K562 (cell line): ENCODE data around the gene PPP1R15B. TPM values are rescaled to one million over a fixed set of nuclear protein-coding genes. Genes with fewer than 3 reads are reported as not detected.
A peak's percentile ranks its signal among the peaks of the same experiment; 100 is the strongest.

Source experiments
- ATAC-seq: fragments of 200-7000 bp; cut with Tn5 transposase; 3 replicates; pipeline ENCODE4 v1.9.1; 2020; ENCODE audit warnings: moderate library complexity
- BruUV-seq: library from RNA; stranded (reverse); fragments of 400-500 nt; replicated peaks from 2 replicates; lab custom pipeline; 2021; lab: Mats Ljungman, UMichigan
- CTCF ChIA-PET: fragments of 300-600 bp; formaldehyde crosslinking; extraction: SDS; loops from one replicate; lab custom pipeline; 2021; ENCODE audit warnings: low intra/inter-chr PET ratio; lab: Yijun Ruan, JAX
- POLR2A ChIA-PET: fragments of 300-600, 350-650 bp; sonication (Branson Sonifier 250); formaldehyde crosslinking; extraction: SDS; loops from one replicate; lab custom pipeline; 2021; ENCODE audit warnings: antibody characterized with exemption, inconsistent platforms; lab: Yijun Ruan, JAX
- DNase-seq, 4 experiments: peaks; one replicate each; pipeline versions ENCODE4 v3.0.0 to v3.0.0-alpha.2; 2011 to 2018; ENCODE audit warnings: low spot score in 3 of 4, mixed read lengths in 3 of 4; ENCODE audit errors: extremely low read depth in 1 of 4
- FAIRE-seq: peaks from 2 replicates; lab custom pipeline; 2011; peaks lifted over from hg19 to GRCh38; lab: Jason Lieb, UNC
- H2AFZ ChIP-seq: 2 replicates; pipeline ENCODE4 v1.6.0; 2011; ENCODE audit warnings: low read depth, low read length, control low read depth, inconsistent platforms
- H3K27ac ChIP-seq: fragments of 200-600 bp; 3 replicates; pipeline ENCODE4 v1.8.0; 2011; ENCODE audit warnings: low read depth, mild to moderate bottlenecking, control low read depth, inconsistent platforms, low read length, moderate library complexity, mixed read lengths; ENCODE audit errors: extremely low read depth
- H3K27me3 ChIP-seq, 2 experiments: fragments of 300-600 bp in 1 of 2; 2 replicates in 1 of 2; 3 replicates in 1 of 2; pipeline versions ENCODE4 v1.6.0 to v1.8.0; 2011; ENCODE audit warnings: inconsistent platforms in 2 of 2, low read length in 2 of 2, mild to moderate bottlenecking in 1 of 2, mixed read lengths in 1 of 2, moderate library complexity in 1 of 2; ENCODE audit not compliant: control insufficient read depth in 2 of 2, insufficient read depth in 2 of 2
- H3K36me3 ChIP-seq: fragments of 300-600 bp; 3 replicates; pipeline ENCODE4 v1.8.0; 2011; ENCODE audit warnings: mild to moderate bottlenecking, low read length, inconsistent platforms; ENCODE audit not compliant: control insufficient read depth, insufficient read depth
- H3K4me1 ChIP-seq, 2 experiments: fragments of 200-600 bp in 1 of 2; replicated peaks in 1 of 2; 2 replicates in 1 of 2; 3 replicates in 1 of 2; pipeline versions ENCODE4 v1.5.1 to v1.8.0; 2011; ENCODE audit warnings: inconsistent platforms in 2 of 2, low read length in 2 of 2, mild to moderate bottlenecking in 1 of 2, mixed read lengths in 1 of 2, moderate library complexity in 1 of 2; ENCODE audit not compliant: control insufficient read depth in 2 of 2, insufficient read depth in 2 of 2
- H3K4me2 ChIP-seq: 2 replicates; pipeline ENCODE4 v1.6.1; 2011; ENCODE audit warnings: low read length, control low read depth, inconsistent platforms, mixed read lengths; ENCODE audit not compliant: insufficient read depth
- H3K4me3 ChIP-seq: fragments of 200-600 bp; sonication (generic), shearing (Covaris generic); 2 replicates; pipeline ENCODE4 v1.5.1; 2016; ENCODE audit warnings: control low read depth, inconsistent platforms
- H3K79me2 ChIP-seq: fragments of 200-600 bp; 3 replicates; pipeline ENCODE4 v1.8.0; 2011; ENCODE audit warnings: low read length, inconsistent platforms; ENCODE audit not compliant: control insufficient read depth, insufficient read depth
- H3K9ac ChIP-seq, 2 experiments: 2 replicates each; pipeline versions ENCODE4 v1.6.0 to v1.6.1; 2011; ENCODE audit warnings: low read depth in 2 of 2, low read length in 2 of 2, control low read depth in 1 of 2, inconsistent platforms in 1 of 2, mild to moderate bottlenecking in 1 of 2, mixed read lengths in 1 of 2; ENCODE audit not compliant: insufficient read depth in 1 of 2
- H3K9me1 ChIP-seq: one replicate; pipeline ENCODE4 v1.6.0; 2011; ENCODE audit warnings: inconsistent platforms, mild to moderate bottlenecking, low read length, moderate library complexity; ENCODE audit not compliant: control insufficient read depth, insufficient read depth
- H3K9me3 ChIP-seq: replicated peaks from 2 replicates; pipeline ENCODE4 v1.5.1; 2011; ENCODE audit warnings: low read depth, low read length, inconsistent platforms; ENCODE audit not compliant: control insufficient read depth, insufficient read depth
- H4K20me1 ChIP-seq: replicated peaks from 2 replicates; pipeline ENCODE4 v1.6.1; 2011; ENCODE audit warnings: low read length, inconsistent platforms, mixed read lengths; ENCODE audit not compliant: control insufficient read depth, insufficient read depth
- ATF7 ChIP-seq: fragments of 450-650 bp; IDR thresholded peaks from 2 replicates; pipeline ENCODE4 v1.7.1; 2014; ENCODE audit warnings: mild to moderate bottlenecking, moderate library complexity
- BHLHE40 ChIP-seq: IDR thresholded peaks from 2 replicates; pipeline ENCODE4 v1.6.1; 2011; ENCODE audit warnings: low read length, improper control_type of control experiment
- CEBPB ChIP-seq: fragments of 450-650 bp; IDR thresholded peaks from 2 replicates; pipeline ENCODE4 v1.6.1; 2016; ENCODE audit warnings: missing genetic modification characterization, missing compliant biosample characterization
- EGR1 ChIP-seq: fragments of 450-650 bp; conservative IDR thresholded peaks from 2 replicates; pipeline ENCODE4 v1.6.1; 2017; ENCODE audit warnings: mild to moderate bottlenecking
- FOSL1 ChIP-seq: fragments of 200-800 bp; sonication (Bioruptor generic); conservative IDR thresholded peaks from 2 replicates; pipeline ENCODE4 v1.6.1; 2016; ENCODE audit warnings: missing genetic modification characterization, missing compliant biosample characterization
- JUND ChIP-seq, 2 experiments: IDR thresholded peaks; 2 replicates in 1 of 2; 3 replicates in 1 of 2; pipeline ENCODE4 v1.6.1; 2011; ENCODE audit warnings: borderline replicate concordance in 2 of 2, low read depth in 2 of 2, low read length in 2 of 2, improper control_type of control experiment in 1 of 2, missing biosample characterization in 1 of 2, missing genetic modification characterization in 1 of 2, missing genetic modification reagents in 1 of 2
- RBM22 ChIP-seq: fragments of 200-400 bp; formaldehyde crosslinking; IDR thresholded peaks from 2 replicates; pipeline ENCODE4 v1.6.1; 2018; ENCODE audit warnings: low read length, low read depth; ENCODE audit not compliant: poor library complexity, severe bottlenecking
- WGBS: fragments of 100-300 bp; shearing (Covaris generic); methylation state at CpG from one replicate; pipeline ENCODE4 v1.1.6; 2016; ENCODE audit warnings: low coverage, mixed read lengths; ENCODE audit not compliant: insufficient coverage; ENCODE audit errors: missing lambda C conversion rate; 5-methylcytosine and 5-hydroxymethylcytosine counted together
- in situ Hi-C: fragments of 300-500 bp; cut with MboI; formaldehyde crosslinking; loops from 4 replicates; pipeline ENCODE4 v1.15.0; 2018; ENCODE audit warnings: inconsistent platforms, mixed read lengths
- intact Hi-C: fragments of 100-400 bp; cut with micrococcal nuclease; formaldehyde crosslinking; loops from 2 replicates; pipeline ENCODE4 v1.14.2; 2022
- polyA plus RNA-seq, 8 experiments: library from polyadenylated mRNA; depleted of rRNA in 4 of 8; stranded (reverse) in 5 of 8; unstranded in 3 of 8; fragments of >200 nt; fragmentation: Nextera tagmentation in 2 of 8; fragmentation: Illumina TruSeq in 1 of 8; extraction: Ambion mirVana in 2 of 8; extraction: Trizol in 1 of 8; gene quantifications; 2 replicates each; pipeline versions ENCODE4 v1.2.1 to v1.2.3, GENCODE V29; 2011 to 2014; ENCODE audit warnings: inconsistent platforms in 1 of 8, missing spikeins in 1 of 8
- total RNA-seq, 7 experiments: library from RNA; depleted of rRNA in 6 of 7; stranded (reverse); fragments of >200 nt in 6 of 7; fragmentation: Illumina TruSeq in 2 of 7; extraction: Trizol in 2 of 7; gene quantifications; 2 replicates each; pipeline versions ENCODE4 v1.2.1 to v1.2.3, GENCODE V29; 2011 to 2021; ENCODE audit warnings: low replicate concordance in 1 of 7
- TF ChIP-seq, protein P1 (sequence below), 3 experiments: IDR thresholded peaks in 2 of 3; conservative IDR thresholded peaks in 1 of 3; 2 replicates each; pipeline ENCODE4 v1.5.1; 2011 to 2012; ENCODE audit warnings: low read length in 3 of 3, mild to moderate bottlenecking in 3 of 3, control low read depth in 2 of 3, improper control_type of control experiment in 1 of 3, inconsistent platforms in 1 of 3, low read depth in 1 of 3, mixed read lengths in 1 of 3, moderate library complexity in 1 of 3; ENCODE audit not compliant: insufficient read depth in 2 of 3
- TF ChIP-seq, protein P2 (sequence below): sonication (generic); formaldehyde crosslinking; IDR thresholded peaks from 2 replicates; pipeline ENCODE4 v1.9.0; 2022; ENCODE audit warnings: mild to moderate bottlenecking, missing genetic modification reagents
- TF ChIP-seq, protein P3 (sequence below): sonication (generic); formaldehyde crosslinking; IDR thresholded peaks from 2 replicates; pipeline ENCODE4 v1.8.0; 2022; ENCODE audit warnings: mild to moderate bottlenecking, missing genetic modification reagents

The PPP1R15B gene
- total and polyA plus RNA-seq, 9 of the 15 experiments (the other 6 are each of a cell fraction or from before 2014, with no cell fraction given), result 17.0 to 48.1 (median 30.8) TPM

DNA sequence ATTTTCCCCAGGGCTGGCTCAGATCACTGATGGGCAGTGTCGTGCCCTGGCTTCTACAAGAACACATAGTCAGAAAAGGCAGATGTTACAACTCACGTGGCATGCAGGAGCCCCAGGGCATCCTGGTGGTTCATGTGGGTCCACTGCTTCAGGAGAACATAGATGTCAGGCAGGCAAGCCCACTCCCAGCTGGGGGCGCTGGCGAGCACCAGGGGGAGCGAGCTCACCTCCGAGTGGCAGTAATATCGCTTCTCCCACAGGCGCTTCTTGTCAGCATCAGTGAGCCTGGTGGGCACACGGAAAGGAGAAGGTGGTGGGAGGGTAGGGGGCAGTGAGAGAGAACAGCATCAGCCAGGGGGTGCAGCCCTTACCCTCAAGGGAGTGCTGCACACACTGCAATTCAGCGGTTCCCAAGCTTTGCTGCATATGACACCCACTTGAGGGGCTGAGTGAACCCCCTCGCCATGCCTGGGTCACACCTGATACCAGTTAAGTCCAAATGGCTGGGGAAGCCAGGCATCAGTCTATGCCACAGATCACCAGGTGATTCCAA is 34.3 kb upstream of the PPP1R15B start (continued):
- TF ChIP-seq, protein P1, sequence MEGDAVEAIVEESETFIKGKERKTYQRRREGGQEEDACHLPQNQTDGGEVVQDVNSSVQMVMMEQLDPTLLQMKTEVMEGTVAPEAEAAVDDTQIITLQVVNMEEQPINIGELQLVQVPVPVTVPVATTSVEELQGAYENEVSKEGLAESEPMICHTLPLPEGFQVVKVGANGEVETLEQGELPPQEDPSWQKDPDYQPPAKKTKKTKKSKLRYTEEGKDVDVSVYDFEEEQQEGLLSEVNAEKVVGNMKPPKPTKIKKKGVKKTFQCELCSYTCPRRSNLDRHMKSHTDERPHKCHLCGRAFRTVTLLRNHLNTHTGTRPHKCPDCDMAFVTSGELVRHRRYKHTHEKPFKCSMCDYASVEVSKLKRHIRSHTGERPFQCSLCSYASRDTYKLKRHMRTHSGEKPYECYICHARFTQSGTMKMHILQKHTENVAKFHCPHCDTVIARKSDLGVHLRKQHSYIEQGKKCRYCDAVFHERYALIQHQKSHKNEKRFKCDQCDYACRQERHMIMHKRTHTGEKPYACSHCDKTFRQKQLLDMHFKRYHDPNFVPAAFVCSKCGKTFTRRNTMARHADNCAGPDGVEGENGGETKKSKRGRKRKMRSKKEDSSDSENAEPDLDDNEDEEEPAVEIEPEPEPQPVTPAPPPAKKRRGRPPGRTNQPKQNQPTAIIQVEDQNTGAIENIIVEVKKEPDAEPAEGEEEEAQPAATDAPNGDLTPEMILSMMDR (IDR thresholded peaks at IDR 0.05 in 2 of 3, conservative IDR thresholded peaks at IDR 0.05 in 1 of 3; ENCODE audit: insufficient read depth in 2 of 3, low read depth in 1 of 3, low read length in 3 of 3), result peak; percentile 89 to 96 (median 93)
- TF ChIP-seq, all 486 proteins: peak for 24

DNA sequence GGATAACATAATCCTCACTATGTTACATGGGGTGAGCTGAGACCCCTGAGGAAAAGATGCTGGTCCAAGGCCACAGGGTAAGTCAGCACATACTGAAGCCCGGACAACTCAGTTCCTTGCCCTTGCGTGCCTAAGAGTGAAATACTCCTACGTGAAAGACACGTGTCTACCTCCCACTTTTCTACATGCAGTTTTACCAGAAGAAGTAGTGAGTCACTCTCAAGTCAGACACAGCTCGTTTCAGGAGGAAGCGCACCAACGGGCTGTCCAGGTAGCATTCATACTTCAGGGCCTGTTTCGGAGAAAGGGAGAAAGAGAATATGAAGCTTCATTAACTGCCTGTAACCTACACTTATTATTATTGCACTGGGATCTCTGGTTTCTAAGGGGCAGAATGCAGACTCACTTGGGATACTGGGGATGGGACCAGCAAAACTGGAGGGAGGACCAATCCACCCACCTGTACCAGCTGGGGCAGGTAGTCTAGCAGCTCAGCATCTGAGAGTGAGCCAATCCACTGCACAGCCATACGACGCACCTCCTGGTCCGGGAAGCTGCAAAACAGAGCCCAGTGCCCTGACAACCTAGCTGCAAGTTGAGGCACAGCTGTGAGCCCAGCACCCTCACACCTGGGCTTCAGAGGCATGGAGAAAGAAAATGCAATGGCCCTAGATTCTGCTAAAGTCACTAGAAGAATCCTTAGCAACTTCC is 32.4 kb upstream of the PPP1R15B start:
- no peaks in the 10 kb centered on the region for H3K79me2 ChIP-seq
- peaks cover 20 to 56% of the 10 kb centered on the region in 2 experiments; a peak in 4 of 5 replicates for H3K27me3 ChIP-seq
- H3K9ac ChIP-seq, result peak overlapping the region in 1 of 2 experiments; percentile 26; a peak in 1 of 4 replicates
- ATAC-seq, result no peak; the same call in 1 of the 3 replicates
- 6% methylated on average over 11 of the region's 11 CpGs for WGBS
- H3K9me3 ChIP-seq, result no peaks in the 10 kb centered on the region
- H3K4me2 ChIP-seq, result no peak overlapping the region
- no peak overlapping the region for H3K27ac ChIP-seq
- DNase-seq, result peak in 2 of 4 experiments; percentile 38 to 41
- 0 out of 2 replicates have a peak, but pooled peaks cover 3% of the 10 kb centered on the region for H4K20me1 ChIP-seq
- POLR2A ChIA-PET, result interaction anchor here (0.5 to 1.5 kb wide), 5 partner anchors 9 to 387 kb away, joined by 3 to 5 read pairs (median 3); no protein-coding TSS in a partner anchor
- CTCF ChIA-PET, result interaction anchor here (4.0 kb wide), 1 partner anchor 59 kb away, joined by 29 read pairs; no protein-coding TSS in a partner anchor
- H3K9me1 ChIP-seq, result no peaks in the 10 kb centered on the region
- no TSS peak for BruUV-seq
- no peaks in the 10 kb centered on the region for H3K4me1 ChIP-seq
- H3K4me3 ChIP-seq, result no peak overlapping the region
- in situ Hi-C loops (no loop called here), intact Hi-C loops (no loop called here)
- FAIRE-seq, result no peak
- H3K36me3 ChIP-seq, result no peaks in the 10 kb centered on the region; the same call in 2 of the 3 replicates
- H2AFZ ChIP-seq, result no peak overlapping the region
- TF ChIP-seq JUND (IDR thresholded peaks at IDR 0.05; ENCODE audit: borderline replicate concordance, low read depth, low read length) (peak; percentile 22; the same call in 1 of the 2 replicates), JUND (tag; IDR thresholded peaks at IDR 0.05; ENCODE audit: borderline replicate concordance, low read depth, low read length) (no peak), CEBPB (tag) (no peak), EGR1 (peak; percentile 54), ATF7 (no peak), RBM22 (no peak), BHLHE40 (peak; percentile 73), FOSL1 (tag) (peak; percentile 63)
- TF ChIP-seq, protein P2, sequence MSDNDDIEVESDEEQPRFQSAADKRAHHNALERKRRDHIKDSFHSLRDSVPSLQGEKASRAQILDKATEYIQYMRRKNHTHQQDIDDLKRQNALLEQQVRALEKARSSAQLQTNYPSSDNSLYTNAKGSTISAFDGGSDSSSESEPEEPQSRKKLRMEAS, result peak; percentile 50; the same call in 1 of the 2 replicates
- TF ChIP-seq, protein P3, sequence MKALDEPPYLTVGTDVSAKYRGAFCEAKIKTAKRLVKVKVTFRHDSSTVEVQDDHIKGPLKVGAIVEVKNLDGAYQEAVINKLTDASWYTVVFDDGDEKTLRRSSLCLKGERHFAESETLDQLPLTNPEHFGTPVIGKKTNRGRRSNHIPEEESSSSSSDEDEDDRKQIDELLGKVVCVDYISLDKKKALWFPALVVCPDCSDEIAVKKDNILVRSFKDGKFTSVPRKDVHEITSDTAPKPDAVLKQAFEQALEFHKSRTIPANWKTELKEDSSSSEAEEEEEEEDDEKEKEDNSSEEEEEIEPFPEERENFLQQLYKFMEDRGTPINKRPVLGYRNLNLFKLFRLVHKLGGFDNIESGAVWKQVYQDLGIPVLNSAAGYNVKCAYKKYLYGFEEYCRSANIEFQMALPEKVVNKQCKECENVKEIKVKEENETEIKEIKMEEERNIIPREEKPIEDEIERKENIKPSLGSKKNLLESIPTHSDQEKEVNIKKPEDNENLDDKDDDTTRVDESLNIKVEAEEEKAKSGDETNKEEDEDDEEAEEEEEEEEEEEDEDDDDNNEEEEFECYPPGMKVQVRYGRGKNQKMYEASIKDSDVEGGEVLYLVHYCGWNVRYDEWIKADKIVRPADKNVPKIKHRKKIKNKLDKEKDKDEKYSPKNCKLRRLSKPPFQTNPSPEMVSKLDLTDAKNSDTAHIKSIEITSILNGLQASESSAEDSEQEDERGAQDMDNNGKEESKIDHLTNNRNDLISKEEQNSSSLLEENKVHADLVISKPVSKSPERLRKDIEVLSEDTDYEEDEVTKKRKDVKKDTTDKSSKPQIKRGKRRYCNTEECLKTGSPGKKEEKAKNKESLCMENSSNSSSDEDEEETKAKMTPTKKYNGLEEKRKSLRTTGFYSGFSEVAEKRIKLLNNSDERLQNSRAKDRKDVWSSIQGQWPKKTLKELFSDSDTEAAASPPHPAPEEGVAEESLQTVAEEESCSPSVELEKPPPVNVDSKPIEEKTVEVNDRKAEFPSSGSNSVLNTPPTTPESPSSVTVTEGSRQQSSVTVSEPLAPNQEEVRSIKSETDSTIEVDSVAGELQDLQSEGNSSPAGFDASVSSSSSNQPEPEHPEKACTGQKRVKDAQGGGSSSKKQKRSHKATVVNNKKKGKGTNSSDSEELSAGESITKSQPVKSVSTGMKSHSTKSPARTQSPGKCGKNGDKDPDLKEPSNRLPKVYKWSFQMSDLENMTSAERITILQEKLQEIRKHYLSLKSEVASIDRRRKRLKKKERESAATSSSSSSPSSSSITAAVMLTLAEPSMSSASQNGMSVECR, result 0 out of 2 replicates have a peak, but pooled peaks have one; percentile 33
